Neural progenitor cell (in vitro differentiated cells): ENCODE results near the gene RREB1. TPM values are rescaled to one million over a fixed set of nuclear protein-coding genes. Genes with fewer than 3 reads are reported as not detected.

ENCODE experiments used
- DNase-seq: peaks from one replicate; pipeline ENCODE4 v3.0.0-alpha.2; 2016; ENCODE audit warnings: low spot score
- H2AFZ ChIP-seq: fragments of 200-600 bp; sonication (generic); replicated peaks from 2 replicates; pipeline ENCODE4 v1.6.1; 2016; ENCODE audit warnings: antibody characterized with exemption
- H3F3A ChIP-seq: fragments of 200-600 bp; sonication (generic); 2 replicates; pipeline ENCODE4 v1.6.1; 2016; ENCODE audit warnings: antibody characterized with exemption, low read depth
- H3K27ac ChIP-seq: fragments of 200-600 bp; sonication (generic); 2 replicates; pipeline ENCODE4 v1.5.1; 2016; ENCODE audit warnings: mild to moderate bottlenecking
- H3K27me3 ChIP-seq: fragments of 200-600 bp; sonication (generic); 2 replicates; pipeline ENCODE4 v1.6.1; 2016; ENCODE audit warnings: mild to moderate bottlenecking, moderate library complexity
- H3K36me3 ChIP-seq: fragments of 200-600 bp; sonication (generic); 2 replicates; pipeline ENCODE4 v1.5.1; 2016
- H3K4me1 ChIP-seq: fragments of 200-600 bp; sonication (generic); 2 replicates; pipeline ENCODE4 v1.6.1; 2016; ENCODE audit warnings: mixed run types
- H3K4me2 ChIP-seq: fragments of 200-600 bp; sonication (generic); 2 replicates; pipeline ENCODE4 v1.6.1; 2016
- H3K4me3 ChIP-seq: fragments of 200-600 bp; sonication (generic); 2 replicates; pipeline ENCODE4 v1.5.1; 2016
- H3K79me2 ChIP-seq: fragments of 200-600 bp; sonication (generic); 2 replicates; pipeline ENCODE4 v1.6.1; 2016; ENCODE audit warnings: low read depth
- H3K9ac ChIP-seq: fragments of 200-600 bp; sonication (generic); 2 replicates; pipeline ENCODE4 v1.6.1; 2016
- H3K9me3 ChIP-seq: fragments of 200-600 bp; sonication (generic); 2 replicates; pipeline ENCODE4 v1.5.1; 2016; ENCODE audit warnings: low read depth
- H4K20me1 ChIP-seq: fragments of 200-600 bp; sonication (generic); 2 replicates; pipeline ENCODE4 v1.6.1; 2016; ENCODE audit warnings: low read depth
- H3K27ac Mint-ChIP-seq: 3 replicates; pipeline ENCODE4 v1.8.0; 2021; ENCODE audit warnings: mixed read lengths
- H3K27me3 Mint-ChIP-seq: 2 replicates; pipeline ENCODE4 v1.8.0; 2022; ENCODE audit warnings: low read depth, mild to moderate bottlenecking, inconsistent platforms, moderate library complexity, mixed read lengths; ENCODE audit not compliant: insufficient read depth
- H3K36me3 Mint-ChIP-seq: 3 replicates; pipeline ENCODE4 v1.8.0; 2021; ENCODE audit warnings: mixed read lengths
- H3K4me1 Mint-ChIP-seq: 3 replicates; pipeline ENCODE4 v1.8.0; 2021; ENCODE audit warnings: mixed read lengths
- H3K4me3 Mint-ChIP-seq: 3 replicates; pipeline ENCODE4 v1.8.0; 2021; ENCODE audit warnings: mild to moderate bottlenecking, moderate library complexity, mixed read lengths
- H3K9me3 Mint-ChIP-seq: 3 replicates; pipeline ENCODE4 v1.8.0; 2020; ENCODE audit warnings: mixed read lengths
- EZH2 ChIP-seq: fragments of 200-600 bp; sonication (generic); IDR thresholded peaks from 2 replicates; pipeline ENCODE4 v1.6.1; 2017; ENCODE audit warnings: antibody characterized with exemption, mild to moderate bottlenecking, moderate library complexity
- EZH2phosphoT487 ChIP-seq: fragments of 200-600 bp; sonication (generic); IDR thresholded peaks from 2 replicates; pipeline ENCODE4 v1.6.1; 2017; ENCODE audit warnings: antibody characterized with exemption
- total RNA-seq: library from RNA; depleted of rRNA; stranded (reverse); fragments of >200 nt; gene quantifications from 2 replicates; pipeline ENCODE4 v1.2.3, GENCODE V29; 2015; ENCODE audit warnings: low replicate concordance
- TF ChIP-seq, protein P1 (sequence below): fragments of 200-600 bp; sonication (generic); IDR thresholded peaks from 2 replicates; pipeline ENCODE4 v1.5.1; 2017; ENCODE audit warnings: antibody characterized with exemption, mild to moderate bottlenecking

Gene RREB1
- total RNA-seq, 1 donor from 2014 or later, result 12.1 TPM

DNA sequence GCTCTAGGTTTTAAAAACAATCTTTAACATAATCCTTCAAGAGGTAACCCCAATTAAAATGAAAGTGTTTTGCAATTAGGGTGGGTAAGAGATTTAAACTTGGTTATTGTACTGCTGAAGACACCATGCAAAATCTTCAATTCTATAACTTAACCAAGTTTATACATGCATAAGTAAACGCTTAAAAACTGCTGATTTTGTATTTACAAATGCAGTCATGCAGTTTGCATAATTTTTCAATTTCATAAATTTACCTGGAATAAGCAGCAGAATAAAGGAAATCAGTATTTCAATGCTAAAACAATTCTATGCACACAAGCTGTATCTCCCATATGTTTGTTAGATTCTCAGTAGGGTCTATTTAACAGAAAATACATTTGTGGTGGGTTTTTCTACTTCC, 182.3 kb downstream of the RREB1 start:
- Histone ChIP-seq H3K4me2 (no peak overlapping the region), H3K36me3 (peaks cover 48% of the 10 kb centered on the region), H3K9ac (no peak overlapping the region), H3K27me3 (no peaks in the 10 kb centered on the region), H2AFZ (no peak overlapping the region), H3F3A (peaks cover 9% of the 10 kb centered on the region), H3K27ac (no peak overlapping the region), H3K4me1 (no peaks in the 10 kb centered on the region), H3K79me2 (no peaks in the 10 kb centered on the region), H4K20me1 (no peaks in the 10 kb centered on the region), H3K4me3 (no peak overlapping the region), H3K9me3 (no peaks in the 10 kb centered on the region)
- no peaks in the 10 kb centered on the region for H3K9me3 Mint-ChIP-seq
- DNase-seq, result no peak
- no peak for TF ChIP-seq EZH2phosphoT487
- TF ChIP-seq, protein P1, sequence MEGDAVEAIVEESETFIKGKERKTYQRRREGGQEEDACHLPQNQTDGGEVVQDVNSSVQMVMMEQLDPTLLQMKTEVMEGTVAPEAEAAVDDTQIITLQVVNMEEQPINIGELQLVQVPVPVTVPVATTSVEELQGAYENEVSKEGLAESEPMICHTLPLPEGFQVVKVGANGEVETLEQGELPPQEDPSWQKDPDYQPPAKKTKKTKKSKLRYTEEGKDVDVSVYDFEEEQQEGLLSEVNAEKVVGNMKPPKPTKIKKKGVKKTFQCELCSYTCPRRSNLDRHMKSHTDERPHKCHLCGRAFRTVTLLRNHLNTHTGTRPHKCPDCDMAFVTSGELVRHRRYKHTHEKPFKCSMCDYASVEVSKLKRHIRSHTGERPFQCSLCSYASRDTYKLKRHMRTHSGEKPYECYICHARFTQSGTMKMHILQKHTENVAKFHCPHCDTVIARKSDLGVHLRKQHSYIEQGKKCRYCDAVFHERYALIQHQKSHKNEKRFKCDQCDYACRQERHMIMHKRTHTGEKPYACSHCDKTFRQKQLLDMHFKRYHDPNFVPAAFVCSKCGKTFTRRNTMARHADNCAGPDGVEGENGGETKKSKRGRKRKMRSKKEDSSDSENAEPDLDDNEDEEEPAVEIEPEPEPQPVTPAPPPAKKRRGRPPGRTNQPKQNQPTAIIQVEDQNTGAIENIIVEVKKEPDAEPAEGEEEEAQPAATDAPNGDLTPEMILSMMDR, result no peak
- no peak for TF ChIP-seq EZH2
- no peaks in the 10 kb centered on the region for H3K27me3 Mint-ChIP-seq
- H3K4me1 Mint-ChIP-seq, result no peaks in the 10 kb centered on the region
- H3K4me3 Mint-ChIP-seq, result no peak overlapping the region
- no peak overlapping the region for H3K27ac Mint-ChIP-seq
- peaks cover 23% of the 10 kb centered on the region for H3K36me3 Mint-ChIP-seq

DNA sequence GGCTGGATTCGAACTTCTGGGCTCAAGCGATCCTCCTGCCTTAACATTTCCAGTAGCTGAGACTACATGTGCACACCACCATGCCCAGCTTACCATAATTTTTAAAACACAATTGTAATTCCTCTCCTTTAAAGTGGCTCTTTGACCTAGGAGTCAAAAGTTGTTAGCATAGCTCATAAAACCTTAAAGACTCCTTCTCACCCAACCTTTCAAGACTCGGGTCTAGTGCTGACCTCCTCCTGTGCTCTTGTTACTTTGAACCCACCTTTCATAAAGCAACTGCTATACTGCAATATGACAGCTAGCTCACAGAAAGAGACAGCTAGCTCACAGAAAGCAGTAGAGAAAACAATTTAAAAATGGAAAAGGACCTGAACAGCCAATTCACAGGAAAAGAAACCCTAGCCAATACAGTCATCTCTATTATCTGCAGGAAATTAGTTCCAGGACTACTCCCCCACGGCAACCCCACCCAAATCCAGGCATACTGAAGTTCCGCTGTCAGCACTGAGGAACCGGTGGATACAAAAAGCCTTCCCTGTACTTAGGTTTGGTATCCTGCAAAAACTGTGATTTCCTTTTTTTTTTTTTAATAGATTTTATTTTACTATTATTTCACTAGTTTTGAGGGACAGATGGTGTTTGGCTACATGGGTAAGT, 185.0 kb downstream of the RREB1 start:
- Histone ChIP-seq H4K20me1 (no peaks in the 10 kb centered on the region), H3K79me2 (no peaks in the 10 kb centered on the region), H3K9me3 (no peaks in the 10 kb centered on the region), H3K9ac (no peak overlapping the region), H2AFZ (no peak overlapping the region), H3K36me3 (peaks cover 49% of the 10 kb centered on the region), H3K27ac (no peak overlapping the region), H3K4me1 (no peaks in the 10 kb centered on the region), H3K27me3 (no peaks in the 10 kb centered on the region), H3F3A (no peaks in the 10 kb centered on the region), H3K4me2 (no peak overlapping the region), H3K4me3 (no peak overlapping the region)
- DNase-seq, result no peak
- Mint-ChIP-seq H3K36me3 (peaks cover 15% of the 10 kb centered on the region), H3K4me3 (no peak overlapping the region), H3K27me3 (no peaks in the 10 kb centered on the region), H3K9me3 (no peaks in the 10 kb centered on the region), H3K27ac (no peak overlapping the region), H3K4me1 (no peaks in the 10 kb centered on the region)
- TF ChIP-seq EZH2 (no peak), EZH2phosphoT487 (no peak)
- TF ChIP-seq, protein P1, result no peak

DNA sequence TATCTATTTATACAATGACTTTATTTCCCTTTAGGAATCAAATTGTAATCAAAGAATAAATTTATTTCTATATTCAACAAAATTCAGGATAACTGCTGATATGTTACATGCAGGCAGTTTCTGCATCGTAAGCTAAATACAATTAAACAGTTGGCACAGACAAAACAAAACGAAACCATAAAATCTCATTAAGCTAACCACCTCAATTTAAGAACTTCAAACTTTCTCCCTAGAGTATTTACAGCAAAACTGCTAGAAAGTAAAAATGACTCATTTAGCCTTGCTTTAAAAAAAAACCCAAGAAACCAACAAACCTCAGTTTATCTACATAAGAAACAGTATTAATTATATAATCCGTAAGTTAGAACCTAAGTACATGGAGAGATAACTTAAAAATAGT, 188.2 kb downstream of the RREB1 start:
- H3K9me3 Mint-ChIP-seq, result no peaks in the 10 kb centered on the region
- H3K27me3 ChIP-seq, result no peaks in the 10 kb centered on the region
- no peaks in the 10 kb centered on the region for H3K79me2 ChIP-seq
- H3K4me2 ChIP-seq, result no peak overlapping the region
- no peaks in the 10 kb centered on the region for H3K4me1 Mint-ChIP-seq
- peaks cover 47% of the 10 kb centered on the region for H3K36me3 ChIP-seq
- H3K27ac Mint-ChIP-seq, result no peak overlapping the region
- DNase-seq, result no peak
- H2AFZ ChIP-seq, result no peak overlapping the region
- TF ChIP-seq EZH2 (no peak), EZH2phosphoT487 (no peak)
- peaks cover 3% of the 10 kb centered on the region for H4K20me1 ChIP-seq
- H3K4me3 ChIP-seq, result no peak overlapping the region
- no peaks in the 10 kb centered on the region for H3K9me3 ChIP-seq
- H3K4me3 Mint-ChIP-seq, result no peak overlapping the region
- H3K27me3 Mint-ChIP-seq, result no peaks in the 10 kb centered on the region
- peaks cover 16% of the 10 kb centered on the region for H3K36me3 Mint-ChIP-seq
- no peak overlapping the region for H3K27ac ChIP-seq
- no peak overlapping the region for H3K9ac ChIP-seq
- H3F3A ChIP-seq, result no peaks in the 10 kb centered on the region
- no peaks in the 10 kb centered on the region for H3K4me1 ChIP-seq

DNA sequence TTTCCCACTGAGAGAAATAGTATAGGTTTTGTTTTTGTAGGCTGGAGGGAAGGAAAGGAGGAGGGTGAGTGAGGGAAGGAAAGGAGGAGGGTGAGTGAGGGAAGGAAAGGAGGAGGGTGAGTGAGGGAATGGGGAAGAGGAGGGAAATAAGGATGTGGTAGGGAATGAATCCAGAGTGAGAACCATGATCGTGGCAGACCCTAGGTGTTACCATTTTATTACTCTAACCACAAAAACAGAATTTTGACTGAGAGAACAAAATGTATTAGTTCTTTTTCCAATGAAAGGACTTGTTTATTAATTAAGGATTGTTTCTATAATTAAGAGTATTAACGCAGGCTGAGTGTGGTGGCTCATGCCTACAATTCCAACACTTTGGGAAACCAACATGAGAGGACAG, 188.8 kb downstream of the RREB1 start:
- TF ChIP-seq EZH2 (no peak), EZH2phosphoT487 (no peak)
- TF ChIP-seq, protein P1, result no peak
- H3K79me2 ChIP-seq, result no peaks in the 10 kb centered on the region
- no peak overlapping the region for H3K4me2 ChIP-seq
- H3K36me3 Mint-ChIP-seq, result peaks cover 21% of the 10 kb centered on the region
- H3K4me3 Mint-ChIP-seq, result no peak overlapping the region
- peaks cover 5% of the 10 kb centered on the region for H4K20me1 ChIP-seq
- H3F3A ChIP-seq, result no peaks in the 10 kb centered on the region
- H3K9me3 Mint-ChIP-seq, result no peaks in the 10 kb centered on the region
- no peak overlapping the region for H3K27ac ChIP-seq
- no peaks in the 10 kb centered on the region for H3K4me1 Mint-ChIP-seq
- H3K9me3 ChIP-seq, result no peaks in the 10 kb centered on the region
- peaks cover 51% of the 10 kb centered on the region for H3K36me3 ChIP-seq
- H3K9ac ChIP-seq, result no peak overlapping the region
- no peaks in the 10 kb centered on the region for H3K27me3 Mint-ChIP-seq
- H3K4me3 ChIP-seq, result no peak overlapping the region
- H2AFZ ChIP-seq, result no peak overlapping the region
- no peaks in the 10 kb centered on the region for H3K4me1 ChIP-seq
- no peaks in the 10 kb centered on the region for H3K27me3 ChIP-seq
- no peak overlapping the region for H3K27ac Mint-ChIP-seq
- no peak for DNase-seq
